ENCODE data around the gene ZNF638.

ZNF638 gene

GRCh38 chr2:71471276-71471675 is 139.7 kb downstream of the ZNF638 start:
- DNase-seq = no peak

DNA sequence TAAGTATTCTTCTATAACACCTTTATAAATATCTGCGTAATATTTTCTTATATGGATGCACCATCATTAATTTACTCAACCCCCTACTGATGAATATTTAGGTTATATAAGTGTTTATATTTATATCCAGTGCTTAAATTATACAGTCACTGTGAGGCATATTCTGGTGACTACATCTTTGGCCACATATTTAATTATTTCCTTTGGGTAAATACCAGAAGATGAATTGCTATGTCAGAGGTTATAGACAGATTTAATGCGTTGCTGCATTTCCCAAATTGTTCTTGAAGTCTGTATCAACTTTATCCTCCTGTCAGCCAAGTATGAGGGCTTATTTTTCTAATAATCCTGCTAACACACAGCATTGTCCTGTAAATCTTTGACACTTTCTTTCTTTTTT is 140.4 kb downstream of the ZNF638 start:
- DNase-seq = no peak

- DNase-seq = no peak
Observed at GRCh38 chr2:71473346-71474031, 141.9 kb downstream of the ZNF638 start.

GRCh38 chr2:71474116-71474743 is 142.6 kb downstream of the ZNF638 start:
- DNase-seq = no peak

DNA sequence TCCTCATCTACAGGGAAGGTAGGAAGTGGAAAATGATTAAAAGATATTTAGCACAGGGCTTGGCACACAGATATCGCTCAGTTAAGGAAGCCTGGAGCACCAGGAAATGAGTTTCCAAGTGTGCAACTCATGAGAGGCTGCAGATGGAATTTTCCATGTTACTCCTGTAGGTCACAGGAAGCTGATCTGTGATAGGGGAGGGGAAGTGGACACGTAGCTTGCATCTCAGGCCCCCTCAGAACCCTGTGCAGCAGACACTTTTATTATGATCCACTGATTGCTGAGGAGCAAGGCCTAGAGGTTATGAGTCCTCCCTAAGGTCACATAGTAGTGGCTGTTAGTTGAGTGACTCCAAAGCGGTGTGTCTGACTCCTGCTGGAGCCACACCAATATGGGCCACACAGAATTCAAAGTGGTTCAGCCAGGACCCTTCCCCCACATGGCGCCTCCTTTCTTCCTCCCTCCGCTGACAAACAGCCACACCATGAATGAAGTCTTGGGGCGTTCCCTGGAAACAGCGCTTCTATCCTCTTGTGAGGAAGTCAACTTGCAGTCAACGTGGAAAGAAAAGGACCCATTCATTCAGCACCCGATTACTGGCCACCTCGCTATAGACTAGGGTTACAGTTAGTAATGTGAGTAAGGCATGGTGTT is 143.3 kb downstream of the ZNF638 start:
- DNase-seq = no peak

DNA sequence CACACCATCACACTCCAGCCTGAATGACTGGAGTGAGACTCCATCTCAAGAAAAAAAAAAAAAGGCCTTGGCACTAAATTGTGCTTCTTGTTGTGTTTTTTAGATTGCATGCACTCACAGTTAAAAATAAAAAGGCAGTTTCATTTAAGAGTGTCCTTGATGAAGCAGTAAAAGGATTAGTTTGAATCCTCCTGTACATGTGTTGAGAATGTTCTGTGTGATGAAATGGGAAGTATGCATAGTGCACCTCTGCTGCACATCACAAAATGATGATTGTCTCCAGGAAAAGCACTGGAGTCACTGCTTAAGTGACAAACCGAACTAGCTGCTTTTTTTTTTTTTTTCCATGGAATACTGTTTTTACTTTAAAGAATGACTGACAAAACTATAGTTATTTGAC is 144.9 kb downstream of the ZNF638 start:
- no peak for DNase-seq

DNA sequence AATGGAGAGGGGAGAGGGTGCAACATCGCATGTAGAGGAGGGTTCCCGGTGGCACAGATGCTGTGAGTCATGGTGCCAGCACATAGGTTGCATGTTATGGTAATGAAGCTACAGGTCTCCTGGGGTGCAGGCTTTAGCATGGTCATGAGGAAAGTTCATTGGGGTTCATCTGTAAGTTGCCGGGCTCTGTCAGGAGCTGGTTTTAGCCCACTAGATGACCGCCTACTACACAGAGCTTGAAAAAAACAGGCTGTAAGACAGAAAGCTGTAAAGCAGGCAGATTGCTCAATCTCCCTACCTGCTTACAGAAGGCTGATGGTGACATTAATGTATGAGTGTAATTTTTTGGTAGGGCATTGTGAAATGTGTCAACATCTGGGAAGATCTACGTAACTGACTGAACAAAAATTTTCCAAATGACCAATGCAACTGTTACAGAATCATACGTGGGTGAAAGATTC is 145.7 kb downstream of the ZNF638 start:
- no peak for DNase-seq

- DNase-seq = no peak
Observed at GRCh38 chr2:71478806-71479205, 147.2 kb downstream of the ZNF638 start.

DNA sequence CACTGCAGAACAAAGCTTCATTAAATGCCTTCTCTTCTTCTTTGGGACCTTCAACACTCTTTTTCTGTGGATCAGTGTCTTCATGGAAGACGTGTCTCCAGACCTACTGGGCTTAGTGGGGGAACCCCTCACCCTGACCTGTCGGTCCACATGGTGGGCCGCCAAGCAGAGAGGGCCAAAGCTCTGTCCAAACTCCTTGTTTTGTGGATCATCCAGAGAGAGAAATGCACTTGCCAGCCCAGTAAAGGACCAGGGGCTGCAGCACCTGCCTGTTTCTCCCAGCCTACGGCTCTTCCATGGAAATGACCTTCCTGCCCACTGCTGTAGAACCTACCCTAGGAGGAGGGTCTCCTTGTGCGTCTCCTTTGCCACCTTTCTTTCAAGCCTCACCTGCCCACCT is 147.7 kb downstream of the ZNF638 start:
- DNase-seq = no peak

DNA sequence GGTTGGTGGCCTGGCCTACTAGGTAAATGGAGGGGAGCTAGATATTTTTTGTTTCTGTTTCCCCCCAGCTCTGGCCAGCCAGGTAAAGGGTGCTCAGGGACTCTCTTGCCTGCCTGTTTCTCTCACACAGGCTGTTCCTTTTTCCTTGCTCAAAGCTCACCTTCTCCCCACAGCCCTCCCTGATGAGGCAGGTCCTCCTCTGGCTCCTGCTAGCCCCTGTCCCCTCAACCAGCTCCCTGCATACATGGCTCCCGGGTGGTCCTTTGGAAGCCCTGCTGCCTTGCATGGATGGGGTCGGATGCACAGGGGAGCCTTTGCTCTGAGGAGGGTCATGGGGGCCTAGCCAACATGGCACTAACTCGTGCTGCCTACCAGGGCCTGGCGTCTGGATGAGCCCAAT is 149.5 kb downstream of the ZNF638 start:
- DNase-seq = no peak

- DNase-seq = no peak
Observed at GRCh38 chr2:71482055-71482454, 150.5 kb downstream of the ZNF638 start.

DNA sequence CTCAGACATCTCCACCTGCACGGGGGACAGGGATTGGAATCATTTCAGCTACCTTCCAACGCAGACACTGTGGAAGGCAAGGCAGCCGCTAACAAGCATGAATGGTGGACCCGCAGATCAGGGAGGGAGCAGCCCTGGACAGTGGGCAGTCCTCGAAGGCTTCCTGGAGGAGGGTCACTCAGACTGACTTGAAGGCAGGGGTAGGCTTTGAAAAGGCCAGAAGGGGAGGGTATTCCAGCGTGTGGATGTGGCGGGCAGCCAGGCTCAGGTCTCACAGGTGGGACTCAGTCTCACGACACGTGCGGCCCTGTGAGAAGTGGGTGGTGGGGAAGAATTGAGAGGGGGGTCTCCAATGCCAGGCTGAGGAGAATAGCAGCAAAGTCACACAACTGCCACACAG is 151.7 kb downstream of the ZNF638 start:
- DNase-seq = no peak

DNA sequence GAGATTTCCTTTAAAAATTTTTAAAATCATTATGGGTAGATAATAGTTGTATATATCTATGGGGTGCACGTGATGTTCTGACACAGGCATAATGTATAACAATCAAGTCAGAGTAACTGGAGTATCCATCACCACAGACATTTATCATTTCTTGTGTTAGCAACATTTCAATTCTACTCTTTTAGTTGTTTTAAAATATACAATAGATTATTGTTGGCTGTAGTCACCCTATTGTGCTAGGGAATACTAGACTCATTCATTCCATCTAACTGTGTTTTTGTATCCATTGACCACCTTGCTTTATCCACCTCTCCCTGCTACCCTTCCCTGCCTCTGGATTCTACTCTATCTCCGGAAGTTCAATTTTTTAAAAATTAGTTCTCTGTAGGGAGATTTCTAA is 152.8 kb downstream of the ZNF638 start:
- no peak for DNase-seq

Data from C1 segment of cervical spinal cord (tissue), 14 donors.